HL-60 (cell line): ENCODE data around the gene CPLX1.

Experiments used
- GABPA ChIP-seq: IDR thresholded peaks from 2 replicates; pipeline ENCODE4 v1.6.1; 2012; ENCODE audit warnings: low read depth
- POLR2AphosphoS5 ChIP-seq: IDR thresholded peaks from 2 replicates; pipeline ENCODE4 v1.6.1; 2012; ENCODE audit warnings: low read depth
- TF ChIP-seq, protein P1 (sequence below): IDR thresholded peaks from one replicate; pipeline ENCODE4 v1.5.1; 2011; ENCODE audit warnings: low read length, control low read depth, inconsistent platforms; ENCODE audit not compliant: insufficient read depth
- TF ChIP-seq, protein P2 (sequence below): IDR thresholded peaks from 2 replicates; pipeline ENCODE4 v1.6.1; 2012; ENCODE audit warnings: low read depth; ENCODE audit not compliant: insufficient replicate concordance

DNA sequence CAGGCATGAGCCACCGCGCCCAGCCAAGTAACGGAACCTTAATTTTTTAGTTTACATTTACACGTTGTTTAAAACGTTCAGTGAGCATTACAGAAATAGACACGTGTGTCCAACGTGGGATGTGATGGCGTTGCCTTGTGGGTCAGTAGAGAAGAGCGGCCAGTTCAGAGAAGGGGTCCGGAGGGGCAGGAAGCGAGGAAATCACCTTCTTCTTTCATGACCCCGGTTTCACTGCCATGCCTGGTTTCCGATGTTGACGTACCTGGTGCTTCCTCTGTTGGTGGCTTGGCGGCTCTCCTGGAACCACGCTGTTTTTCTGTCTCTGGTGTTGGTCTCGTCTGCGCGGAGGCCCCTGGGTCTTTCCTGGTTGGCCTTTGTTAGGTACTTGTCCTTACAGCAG is 77.5 kb downstream of the CPLX1 start:
- TF ChIP-seq, protein P1, sequence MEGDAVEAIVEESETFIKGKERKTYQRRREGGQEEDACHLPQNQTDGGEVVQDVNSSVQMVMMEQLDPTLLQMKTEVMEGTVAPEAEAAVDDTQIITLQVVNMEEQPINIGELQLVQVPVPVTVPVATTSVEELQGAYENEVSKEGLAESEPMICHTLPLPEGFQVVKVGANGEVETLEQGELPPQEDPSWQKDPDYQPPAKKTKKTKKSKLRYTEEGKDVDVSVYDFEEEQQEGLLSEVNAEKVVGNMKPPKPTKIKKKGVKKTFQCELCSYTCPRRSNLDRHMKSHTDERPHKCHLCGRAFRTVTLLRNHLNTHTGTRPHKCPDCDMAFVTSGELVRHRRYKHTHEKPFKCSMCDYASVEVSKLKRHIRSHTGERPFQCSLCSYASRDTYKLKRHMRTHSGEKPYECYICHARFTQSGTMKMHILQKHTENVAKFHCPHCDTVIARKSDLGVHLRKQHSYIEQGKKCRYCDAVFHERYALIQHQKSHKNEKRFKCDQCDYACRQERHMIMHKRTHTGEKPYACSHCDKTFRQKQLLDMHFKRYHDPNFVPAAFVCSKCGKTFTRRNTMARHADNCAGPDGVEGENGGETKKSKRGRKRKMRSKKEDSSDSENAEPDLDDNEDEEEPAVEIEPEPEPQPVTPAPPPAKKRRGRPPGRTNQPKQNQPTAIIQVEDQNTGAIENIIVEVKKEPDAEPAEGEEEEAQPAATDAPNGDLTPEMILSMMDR: no peak
- no peak for TF ChIP-seq POLR2AphosphoS5
- no peak for TF ChIP-seq GABPA
- TF ChIP-seq, protein P2, sequence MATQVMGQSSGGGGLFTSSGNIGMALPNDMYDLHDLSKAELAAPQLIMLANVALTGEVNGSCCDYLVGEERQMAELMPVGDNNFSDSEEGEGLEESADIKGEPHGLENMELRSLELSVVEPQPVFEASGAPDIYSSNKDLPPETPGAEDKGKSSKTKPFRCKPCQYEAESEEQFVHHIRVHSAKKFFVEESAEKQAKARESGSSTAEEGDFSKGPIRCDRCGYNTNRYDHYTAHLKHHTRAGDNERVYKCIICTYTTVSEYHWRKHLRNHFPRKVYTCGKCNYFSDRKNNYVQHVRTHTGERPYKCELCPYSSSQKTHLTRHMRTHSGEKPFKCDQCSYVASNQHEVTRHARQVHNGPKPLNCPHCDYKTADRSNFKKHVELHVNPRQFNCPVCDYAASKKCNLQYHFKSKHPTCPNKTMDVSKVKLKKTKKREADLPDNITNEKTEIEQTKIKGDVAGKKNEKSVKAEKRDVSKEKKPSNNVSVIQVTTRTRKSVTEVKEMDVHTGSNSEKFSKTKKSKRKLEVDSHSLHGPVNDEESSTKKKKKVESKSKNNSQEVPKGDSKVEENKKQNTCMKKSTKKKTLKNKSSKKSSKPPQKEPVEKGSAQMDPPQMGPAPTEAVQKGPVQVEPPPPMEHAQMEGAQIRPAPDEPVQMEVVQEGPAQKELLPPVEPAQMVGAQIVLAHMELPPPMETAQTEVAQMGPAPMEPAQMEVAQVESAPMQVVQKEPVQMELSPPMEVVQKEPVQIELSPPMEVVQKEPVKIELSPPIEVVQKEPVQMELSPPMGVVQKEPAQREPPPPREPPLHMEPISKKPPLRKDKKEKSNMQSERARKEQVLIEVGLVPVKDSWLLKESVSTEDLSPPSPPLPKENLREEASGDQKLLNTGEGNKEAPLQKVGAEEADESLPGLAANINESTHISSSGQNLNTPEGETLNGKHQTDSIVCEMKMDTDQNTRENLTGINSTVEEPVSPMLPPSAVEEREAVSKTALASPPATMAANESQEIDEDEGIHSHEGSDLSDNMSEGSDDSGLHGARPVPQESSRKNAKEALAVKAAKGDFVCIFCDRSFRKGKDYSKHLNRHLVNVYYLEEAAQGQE: no peak
